ENCODE results near the gene DDA1.

DNA sequence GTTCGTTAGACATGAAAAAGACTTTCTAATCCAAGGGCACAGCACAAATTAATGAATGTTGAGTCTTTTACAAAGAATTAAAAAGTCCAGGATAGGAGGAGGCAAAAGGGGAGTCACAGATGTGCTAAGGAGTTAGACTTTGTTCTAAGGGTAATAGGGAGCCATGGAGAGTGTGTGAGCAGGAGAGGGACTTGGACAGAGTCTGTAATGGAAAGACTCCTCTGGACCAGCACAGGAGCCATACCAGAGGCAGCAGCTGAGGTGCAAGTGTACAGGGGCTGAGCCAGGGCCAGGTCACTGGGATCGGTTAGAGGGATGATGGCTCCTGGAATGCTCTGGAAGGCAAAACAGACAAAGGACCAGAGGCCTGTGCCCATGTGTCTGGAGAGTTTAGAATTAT, 38.5 kb downstream of the DDA1 start:
- no peak for TF ChIP-seq POLR2A (IDR thresholded peaks at IDR 0.05)
- no peak for TF ChIP-seq CTCF (IDR thresholded peaks at IDR 0.05)
